Hematopoietic multipotent progenitor cell treated with erythropoietin and hydrocortisone succinate and interleukin-3 and kit ligand, for 4 days (in vitro differentiated cells): ENCODE results near the gene R3HDML.

ENCODE experiments used
- DNase-seq: peaks from one replicate; pipeline ENCODE4 v3.0.0-alpha.2; 2015

The R3HDML gene

DNA sequence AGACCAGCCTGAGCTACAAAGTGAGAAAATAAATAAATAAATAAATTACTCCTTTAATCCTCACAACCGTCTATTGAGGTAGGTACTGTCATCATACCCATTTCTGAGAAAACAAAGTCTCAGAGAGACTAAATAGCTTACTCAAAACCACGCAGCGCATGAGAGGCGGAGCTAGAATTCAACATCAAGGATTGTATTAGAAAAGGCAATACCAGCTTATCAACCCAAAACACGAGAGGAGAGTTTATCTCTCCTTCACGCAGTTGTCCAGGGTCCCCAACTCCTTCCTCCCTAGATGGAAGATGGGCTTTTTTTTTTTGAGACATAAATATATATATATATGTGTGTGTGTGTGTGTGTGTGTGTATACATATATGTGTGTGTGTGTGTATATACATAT, 30.9 kb downstream of the R3HDML start:
- DNase-seq = peak; percentile 79

DNA sequence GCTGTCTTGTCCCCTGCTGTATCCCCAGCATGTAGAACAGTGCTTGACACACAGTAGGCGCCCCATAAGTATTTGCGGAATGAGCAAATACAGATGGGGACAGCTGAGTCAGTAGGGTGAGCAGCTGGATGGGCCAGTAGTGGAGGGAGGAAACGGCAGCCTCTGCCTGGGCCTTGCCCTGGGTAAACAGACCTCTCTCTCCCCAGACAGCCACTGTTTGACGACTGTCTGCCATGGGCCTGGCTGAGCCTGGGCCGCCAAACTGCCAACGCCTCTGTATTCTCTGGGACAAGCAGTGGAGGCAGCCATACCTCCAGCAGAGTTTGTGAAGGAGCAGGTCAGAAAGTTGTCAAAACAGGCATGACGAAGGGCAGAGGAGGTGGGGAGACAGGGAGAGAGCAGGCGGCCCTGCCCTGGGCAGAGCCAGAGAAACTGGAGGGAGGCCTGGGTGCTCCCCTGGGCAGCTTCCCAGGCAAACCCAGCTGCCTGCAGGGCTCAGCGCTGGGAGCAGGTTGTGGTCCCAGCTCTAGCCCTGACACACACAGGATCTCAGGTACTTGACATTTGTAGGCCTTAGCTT, 33.9 kb downstream of the R3HDML start:
- DNase-seq = no peak

DNA sequence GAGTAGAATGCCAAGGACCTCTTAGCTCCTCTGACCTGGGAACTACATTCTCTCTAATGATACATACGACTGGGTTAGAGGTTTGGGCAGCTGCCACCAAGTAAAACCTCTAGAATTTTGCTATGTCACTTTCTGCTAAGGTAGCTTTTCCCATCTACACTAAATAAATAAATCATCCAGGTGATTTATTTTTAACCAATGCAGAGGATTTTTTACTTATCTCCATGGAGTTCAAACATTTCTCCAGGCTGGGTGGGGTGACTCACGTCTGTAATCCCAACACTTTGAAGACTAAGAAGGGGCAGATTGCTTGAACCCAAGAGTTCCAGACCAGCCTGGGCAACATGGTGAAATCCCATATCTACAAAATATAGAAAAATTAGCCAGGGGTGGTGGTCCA, 45.8 kb downstream of the R3HDML start:
- DNase-seq = no peak

DNA sequence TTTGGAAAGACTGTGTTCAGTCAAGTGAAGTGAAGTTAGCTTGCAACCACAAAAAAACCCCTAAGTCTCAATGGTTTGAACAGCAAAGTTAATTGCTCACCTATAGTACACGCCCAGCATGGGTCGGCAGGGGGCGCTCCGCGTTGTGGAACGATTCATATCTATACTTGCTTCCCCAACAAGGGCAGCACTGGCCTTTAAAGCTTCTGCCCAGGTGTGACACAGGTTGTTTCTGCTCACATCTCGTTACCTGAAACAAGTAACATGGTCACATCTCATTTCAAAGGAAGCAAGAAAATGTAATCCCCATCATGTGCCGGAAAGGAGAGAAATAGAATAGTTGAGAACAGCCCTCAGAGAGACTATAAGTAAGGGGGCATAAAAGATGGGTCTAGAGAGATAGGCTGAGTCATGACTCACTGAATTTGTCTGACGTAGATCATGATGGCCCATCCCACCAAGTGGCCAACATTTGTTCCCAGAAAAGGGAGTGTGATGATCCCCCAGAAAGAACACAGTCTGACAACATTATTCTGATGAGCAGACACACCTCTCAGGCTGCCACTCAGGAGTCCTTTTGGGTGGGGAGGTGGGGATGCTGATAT, 47.7 kb downstream of the R3HDML start:
- DNase-seq = peak; percentile 86

DNA sequence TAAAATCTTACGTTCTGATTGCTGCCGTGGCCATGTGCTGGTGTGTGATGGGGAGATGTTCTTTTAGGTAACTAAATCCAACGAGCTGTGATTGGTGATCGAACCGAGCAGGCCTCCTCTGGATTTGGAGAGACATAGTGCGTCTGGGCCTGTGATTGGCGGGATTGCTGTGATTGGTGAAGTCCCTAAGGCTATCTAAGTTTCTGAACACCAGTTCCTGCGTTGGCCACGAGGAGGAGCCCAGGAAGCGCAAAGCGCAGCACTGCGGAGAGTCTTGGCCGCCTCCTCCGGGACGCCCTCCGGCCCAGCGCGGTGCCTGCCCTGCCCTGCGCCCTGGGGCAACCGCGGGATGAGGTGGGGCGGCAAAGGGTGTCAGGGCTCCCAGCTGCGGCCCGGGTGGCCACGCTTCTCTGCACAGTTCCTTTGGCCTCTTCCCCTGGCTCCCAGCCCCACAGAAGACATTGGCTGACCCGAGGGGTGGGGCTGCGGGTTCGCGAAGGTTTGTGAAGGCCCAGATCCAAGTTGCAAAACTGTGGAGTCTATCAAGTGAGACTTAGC, 51.7 kb downstream of the R3HDML start:
- peak; percentile 87 for DNase-seq

DNA sequence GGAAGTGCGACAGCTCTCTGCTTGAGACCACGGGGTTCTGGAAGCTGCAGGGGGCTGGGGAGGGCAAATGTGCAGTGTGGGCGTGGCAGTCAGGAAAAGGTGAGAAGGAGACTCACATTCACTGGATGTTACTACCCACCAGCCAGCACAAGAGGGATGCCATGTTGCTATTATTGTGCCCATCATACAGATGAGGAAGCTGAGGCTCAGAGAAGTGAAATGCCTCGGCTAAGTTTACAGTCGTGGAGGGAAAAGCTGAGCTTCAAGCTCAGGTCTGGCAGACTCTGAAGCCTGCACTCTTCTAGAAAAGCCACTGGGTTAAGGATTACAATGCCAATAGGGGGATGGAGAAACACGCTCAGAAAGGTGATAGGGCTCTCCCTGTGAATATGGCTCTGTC, 53.0 kb downstream of the R3HDML start:
- DNase-seq = no peak

DNA sequence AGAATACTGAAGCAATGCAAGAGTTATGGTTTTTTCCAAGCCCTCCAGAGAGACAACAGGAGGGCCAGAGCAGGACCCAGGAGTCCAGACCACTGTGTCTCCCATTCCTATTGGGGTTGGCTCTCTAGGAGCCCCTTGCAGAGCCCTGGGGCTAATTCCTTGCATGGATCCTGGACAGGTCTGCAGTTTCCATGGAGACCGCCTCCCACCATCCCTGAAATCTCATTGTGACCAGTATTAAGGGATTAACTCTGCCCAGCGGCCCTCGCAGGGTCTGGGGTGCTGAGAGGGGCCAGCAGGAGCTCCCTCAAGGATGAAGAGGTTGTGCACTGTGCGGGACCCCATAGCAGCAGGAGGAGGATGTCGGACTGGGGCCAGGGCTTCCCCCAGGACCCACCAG, 53.4 kb downstream of the R3HDML start:
- no peak for DNase-seq

DNA sequence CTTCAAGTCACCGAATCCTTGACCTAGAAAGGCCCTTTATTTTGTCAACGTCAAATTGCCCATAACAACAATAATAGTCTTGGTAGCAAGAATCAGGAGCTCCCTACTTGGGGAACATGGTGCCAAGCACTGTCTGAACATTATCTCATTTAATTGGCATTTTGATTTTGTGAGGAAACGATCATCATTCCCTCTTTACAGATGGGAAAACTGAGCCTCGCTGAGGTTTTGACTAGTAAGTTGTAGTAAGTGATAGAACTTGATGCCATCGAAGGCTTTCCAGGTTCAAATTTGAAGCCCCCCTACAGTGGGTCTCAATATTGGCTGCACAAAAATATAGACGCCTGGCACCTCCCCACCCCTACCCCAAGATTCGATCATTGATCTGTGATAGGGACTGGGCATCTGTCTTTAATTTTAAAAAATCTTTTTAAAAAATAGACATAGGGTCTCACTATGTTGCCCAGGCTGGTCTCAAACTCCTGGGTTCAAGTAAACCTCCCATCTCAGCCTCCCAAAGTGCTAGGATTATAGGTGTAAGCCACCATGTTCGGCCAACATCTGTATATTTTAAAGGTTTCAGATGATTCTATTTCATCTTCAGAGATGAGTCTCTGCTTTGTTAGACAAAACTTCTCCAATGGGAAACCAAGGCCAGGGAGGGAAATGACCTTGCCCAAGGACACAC, 55.4 kb downstream of the R3HDML start:
- DNase-seq = no peak

DNA sequence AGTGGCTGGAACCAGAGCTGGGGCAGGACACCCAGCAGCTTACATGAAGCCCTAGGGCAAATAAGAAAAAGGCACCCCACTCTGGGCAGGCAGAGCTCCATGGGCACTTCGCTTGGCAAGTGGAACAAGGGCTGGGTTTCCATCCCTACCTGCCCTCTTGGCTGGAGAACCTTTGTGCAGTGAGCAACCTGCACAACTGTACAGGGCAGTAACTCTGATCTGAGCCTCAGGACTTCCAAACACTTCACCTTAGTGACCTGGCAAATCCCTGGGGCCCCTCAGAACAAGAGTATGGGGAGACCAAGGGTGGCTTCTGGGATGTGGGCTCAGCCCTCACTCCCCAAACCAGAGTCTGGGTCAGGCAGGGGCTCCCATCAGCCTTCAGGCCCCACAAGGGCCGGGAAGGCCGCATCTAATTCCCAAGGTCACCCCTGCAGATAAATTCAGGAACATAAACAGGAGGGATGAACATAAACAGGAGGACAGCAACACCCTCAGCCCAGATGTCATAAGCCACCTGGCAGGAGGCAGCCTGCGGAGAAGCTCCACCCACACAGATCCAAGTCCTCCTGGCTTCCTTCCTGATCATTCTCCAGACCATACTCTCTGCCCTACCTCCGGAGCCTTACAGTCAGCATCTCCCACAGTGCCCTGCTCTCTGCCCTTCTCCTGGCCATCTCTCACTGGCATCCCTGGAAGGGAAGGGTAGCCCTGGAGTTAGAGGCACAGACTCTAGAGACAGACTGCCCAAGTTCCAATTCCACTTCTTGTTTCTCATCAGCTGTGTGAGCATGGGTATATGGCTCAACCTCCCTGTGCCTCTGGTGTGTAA, 56.1 kb downstream of the R3HDML start:
- no peak for DNase-seq

DNA sequence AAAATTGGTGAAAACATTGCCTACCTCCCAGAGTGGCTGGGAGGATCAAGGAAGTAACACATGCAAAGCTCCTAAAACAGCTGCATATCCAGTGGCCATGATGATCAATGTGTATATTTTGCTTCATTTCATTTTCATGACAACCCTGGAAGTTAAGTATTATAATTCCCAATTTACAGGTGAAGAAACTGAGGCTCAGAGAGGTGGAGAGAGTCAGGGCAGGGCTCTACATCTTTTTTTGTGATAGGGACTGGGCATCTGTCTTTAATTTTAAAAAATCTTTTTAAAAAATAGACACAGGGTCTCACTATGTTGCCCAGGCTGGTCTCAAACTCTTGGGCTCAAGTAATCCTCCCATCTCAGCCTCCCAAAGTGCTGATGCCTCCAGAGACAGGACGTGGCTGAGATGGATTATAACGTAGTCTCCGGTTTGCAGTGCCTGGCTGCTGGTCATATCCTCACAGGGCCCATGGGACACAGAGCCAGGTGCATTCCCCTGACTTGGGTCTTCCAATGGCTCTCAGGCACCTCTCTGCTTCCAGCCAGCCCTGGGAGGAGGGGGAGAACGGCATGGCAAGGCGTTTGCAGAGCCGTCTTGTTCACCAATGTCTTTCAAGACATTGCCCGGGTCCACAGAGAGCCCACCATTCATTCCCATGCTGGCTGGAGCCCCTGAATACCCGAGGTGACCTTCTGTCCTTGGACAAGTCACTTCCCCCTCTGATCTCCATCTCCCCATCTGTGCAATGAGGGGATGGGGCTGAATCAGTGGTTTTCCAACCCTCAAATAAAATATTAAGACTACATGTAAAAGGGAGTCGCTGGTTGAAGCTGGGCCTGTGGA, 57.0 kb downstream of the R3HDML start:
- no peak for DNase-seq

DNA sequence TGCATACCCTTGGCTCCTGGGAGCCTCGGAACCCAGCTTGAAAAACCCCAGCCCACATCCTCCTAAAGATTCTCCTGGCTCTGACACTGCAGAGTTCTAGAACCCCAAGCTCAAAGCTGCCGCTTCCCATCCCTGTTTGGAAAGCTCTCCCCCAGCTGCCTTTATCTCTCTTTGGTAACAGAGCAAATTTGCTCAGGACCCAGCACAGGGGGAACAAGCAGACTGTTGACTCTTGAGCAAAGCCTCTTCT, 57.5 kb downstream of the R3HDML start:
- no peak for DNase-seq

DNA sequence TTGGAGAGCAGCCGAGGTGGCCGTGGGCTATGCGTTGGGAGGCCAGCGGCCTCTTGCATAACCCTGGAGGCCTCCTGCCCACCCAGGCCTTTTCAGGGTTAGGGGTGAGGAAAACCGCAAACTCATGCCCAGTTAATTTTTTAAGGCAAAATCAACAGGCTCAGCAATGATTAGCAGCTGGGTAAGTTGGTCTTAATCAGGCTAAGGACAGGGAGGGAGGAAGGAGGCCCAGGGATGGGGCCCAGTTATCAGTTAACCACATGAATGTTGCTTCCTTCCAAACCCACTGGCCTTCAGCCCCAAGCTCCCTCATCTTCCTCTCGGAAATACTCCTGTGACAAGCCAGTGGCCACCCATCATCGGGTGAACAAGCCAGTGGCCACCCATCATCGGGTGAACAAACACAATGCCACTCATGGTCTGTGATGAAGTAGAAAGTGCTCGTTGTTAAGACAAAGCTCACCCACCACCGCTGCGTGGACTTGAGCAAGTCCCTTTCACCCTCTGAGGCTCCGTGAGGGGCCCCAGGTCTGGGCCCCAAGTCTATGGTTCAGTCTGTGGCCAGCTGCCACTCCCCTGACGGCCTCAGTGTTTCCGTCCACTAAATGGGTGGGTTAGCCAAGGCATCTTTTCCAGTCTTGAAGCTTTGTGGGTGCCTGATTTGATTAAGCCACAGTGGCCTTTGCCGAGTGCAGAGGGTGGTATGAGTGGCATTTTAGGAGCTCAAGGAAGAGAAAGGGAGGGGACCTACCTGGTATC, 58.0 kb downstream of the R3HDML start:
- peak; percentile 93 for DNase-seq

DNA sequence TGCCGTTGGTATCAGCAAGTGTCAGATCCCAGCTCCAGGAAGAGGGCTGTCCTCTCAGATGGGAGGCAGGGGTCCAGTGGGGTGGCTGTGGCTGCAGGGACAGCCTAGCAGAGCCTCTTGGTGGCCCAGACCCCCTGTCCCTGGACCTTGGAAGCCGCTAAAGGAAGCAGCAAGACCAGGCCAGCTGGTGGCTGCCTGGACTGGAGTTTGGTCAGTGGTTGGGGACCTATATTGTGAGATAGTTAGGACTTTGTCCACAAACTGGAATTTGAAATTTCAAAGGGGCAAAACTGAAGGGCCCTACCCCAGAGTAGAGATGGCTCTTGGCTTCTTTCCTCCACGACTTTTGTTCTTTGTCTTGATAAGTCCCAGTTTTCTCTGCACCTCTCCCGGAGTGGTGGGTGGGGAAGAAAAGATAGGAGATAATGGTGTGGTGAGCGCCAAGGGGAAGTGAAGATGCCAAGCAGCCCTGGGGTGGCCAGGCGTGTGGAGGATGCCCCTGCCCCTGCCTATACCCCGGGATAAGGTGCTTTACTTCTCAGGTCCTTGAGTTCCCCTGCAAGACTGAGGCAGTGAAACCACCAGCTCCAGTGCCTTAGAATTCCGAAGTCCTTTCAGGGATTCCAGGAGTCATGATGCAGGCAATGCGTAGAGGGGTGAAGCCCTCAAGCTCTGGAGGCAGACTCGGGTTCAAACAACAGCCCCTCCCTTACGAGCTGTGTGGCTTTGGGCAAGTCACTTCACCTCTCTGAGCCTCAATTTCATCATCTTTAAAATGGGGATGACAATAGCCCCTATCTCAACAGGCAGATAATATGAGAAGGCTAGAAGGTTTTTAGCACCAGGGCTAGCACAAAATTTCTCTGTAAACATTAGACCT, 58.9 kb downstream of the R3HDML start:
- DNase-seq = peak; percentile 58

DNA sequence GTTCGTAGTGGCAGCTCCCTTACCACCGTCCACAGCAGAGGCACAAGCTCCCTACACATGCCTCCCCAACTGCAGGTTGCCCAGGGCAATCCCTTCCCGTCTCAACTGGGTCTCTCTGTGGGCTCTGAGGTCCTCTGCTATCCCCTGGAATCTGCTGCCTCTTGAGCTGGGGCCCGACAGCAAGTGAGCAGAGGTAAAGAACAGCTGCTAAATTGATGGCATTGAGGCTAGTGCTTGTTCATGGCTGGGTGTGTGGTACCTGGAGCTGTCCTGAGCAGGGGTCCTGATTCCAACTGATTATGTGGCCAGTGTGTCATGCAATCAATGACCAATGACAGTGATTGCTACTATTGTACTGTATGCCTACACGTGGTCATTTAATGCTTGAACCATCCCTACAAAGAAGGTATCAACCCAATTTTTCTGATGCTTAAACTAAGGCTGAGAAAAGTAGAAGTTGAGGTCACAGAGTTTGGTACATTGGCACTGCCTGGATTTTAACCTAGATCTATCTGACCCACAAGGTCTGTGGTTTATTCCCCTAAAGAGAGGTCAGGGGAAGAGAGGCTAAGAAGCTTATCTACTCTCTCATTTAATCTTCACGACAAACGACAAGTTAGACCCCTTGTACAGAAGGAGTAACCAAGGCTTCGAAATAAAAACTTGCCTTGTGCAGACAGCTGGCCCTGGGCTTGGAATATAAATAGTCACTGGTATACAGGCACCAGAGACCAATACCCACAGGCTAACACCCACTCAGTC, 59.7 kb downstream of the R3HDML start:
- DNase-seq = peak; percentile 79

DNA sequence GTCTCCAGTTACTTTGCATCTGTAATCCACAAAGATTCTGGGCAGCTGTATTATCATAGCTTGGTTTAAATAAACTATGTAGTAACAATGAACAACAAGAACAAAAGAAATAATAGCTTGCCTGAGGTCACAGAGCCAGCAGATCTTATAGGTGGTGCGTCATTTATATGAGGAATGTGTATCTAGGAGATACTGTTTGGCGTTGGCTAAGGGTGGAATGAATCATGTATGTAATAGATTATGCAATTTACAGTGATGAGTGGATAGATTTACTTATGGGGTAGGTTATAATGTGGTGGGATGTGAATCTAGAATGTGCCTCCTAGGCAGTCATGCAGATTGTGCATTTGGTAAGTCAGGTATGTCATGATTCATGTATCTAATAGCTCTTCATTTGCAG, 61.5 kb downstream of the R3HDML start:
- no peak for DNase-seq

DNA sequence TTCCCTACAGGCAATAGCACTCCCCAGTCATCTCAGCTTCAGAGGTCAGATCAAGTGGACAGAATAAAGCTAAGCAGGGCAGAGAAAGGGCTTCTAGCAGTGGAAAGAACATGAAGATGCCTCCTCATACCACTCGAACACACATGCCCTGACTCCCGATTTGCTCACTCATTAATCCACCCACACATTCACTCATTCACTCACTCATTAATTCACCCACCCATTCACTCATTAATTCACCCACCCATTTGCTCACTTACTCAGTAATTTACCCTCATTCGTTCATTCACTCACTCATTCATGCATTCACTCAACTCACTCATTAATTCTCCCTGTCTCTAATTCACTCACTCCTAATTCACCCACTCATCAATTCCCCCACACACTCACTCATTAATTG, 62.6 kb downstream of the R3HDML start:
- DNase-seq = no peak

DNA sequence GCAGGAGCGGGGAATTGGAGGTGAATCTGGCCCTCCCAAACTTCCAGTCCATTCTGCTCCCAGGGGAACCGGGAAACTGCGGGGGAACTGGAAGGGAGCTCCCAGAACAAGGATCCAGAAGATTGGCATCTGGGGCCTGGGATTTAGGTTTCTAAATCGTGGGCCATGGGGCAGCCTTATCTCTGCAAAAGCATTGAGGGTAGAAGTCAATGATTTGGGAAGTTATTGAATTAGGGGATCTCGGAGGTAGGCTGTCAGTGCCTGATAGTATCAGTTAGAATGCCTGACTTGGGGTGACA, 63.8 kb downstream of the R3HDML start:
- no peak for DNase-seq
